SIG-M5 treated with dmso at 0.1 percent for 504 hours (cell line): ENCODE measurements around the gene SRPK3.

Experiments used
- DNase-seq: peaks from one replicate; lab custom pipeline; 2025; ENCODE audit not compliant: unreplicated experiment; lab: John Stamatoyannopoulos, UW

SRPK3 gene

GRCh38 chrX:153781428-153782047, 697 bp downstream of the SRPK3 start:
- no peak for DNase-seq

DNA sequence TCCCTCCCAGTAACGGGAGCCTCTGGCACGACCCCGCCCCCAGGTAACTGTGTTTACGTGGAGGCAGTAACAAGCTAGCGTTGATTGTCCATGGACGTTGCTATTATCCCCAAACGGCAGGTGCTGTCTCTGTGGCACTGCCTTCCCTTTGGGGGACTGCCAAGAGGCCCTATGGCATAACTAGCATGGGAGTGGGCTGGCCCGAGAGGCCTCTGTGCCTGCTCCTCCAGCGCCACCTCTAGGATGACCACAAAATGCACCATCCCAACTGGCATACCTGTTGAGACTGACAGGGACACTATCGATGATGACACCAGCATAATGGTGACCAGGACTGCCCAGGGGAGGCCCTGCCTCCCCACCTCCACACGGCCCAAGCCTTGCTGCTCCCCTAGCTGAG, 1.5 kb downstream of the SRPK3 start:
- DNase-seq = no peak

DNA sequence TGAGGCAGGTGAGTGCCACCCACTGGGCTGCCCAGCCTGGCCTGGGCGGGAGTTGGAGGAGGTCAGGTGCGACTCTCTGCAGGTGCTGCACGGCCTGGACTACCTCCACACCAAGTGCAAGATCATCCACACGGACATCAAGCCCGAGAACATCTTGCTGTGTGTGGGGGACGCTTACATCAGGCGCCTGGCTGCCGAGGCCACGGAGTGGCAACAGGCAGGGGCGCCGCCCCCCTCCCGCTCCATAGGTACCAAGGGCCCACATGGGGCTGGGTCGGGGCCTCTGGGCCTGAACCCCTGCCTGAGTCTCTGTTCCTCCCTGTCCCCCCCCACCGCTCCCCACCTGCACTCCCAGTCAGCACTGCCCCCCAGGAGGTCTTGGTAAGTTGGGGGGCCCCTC, 2.0 kb downstream of the SRPK3 start:
- DNase-seq = no peak

GRCh38 chrX:153783378-153784013, 2.7 kb downstream of the SRPK3 start:
- no peak for DNase-seq

DNA sequence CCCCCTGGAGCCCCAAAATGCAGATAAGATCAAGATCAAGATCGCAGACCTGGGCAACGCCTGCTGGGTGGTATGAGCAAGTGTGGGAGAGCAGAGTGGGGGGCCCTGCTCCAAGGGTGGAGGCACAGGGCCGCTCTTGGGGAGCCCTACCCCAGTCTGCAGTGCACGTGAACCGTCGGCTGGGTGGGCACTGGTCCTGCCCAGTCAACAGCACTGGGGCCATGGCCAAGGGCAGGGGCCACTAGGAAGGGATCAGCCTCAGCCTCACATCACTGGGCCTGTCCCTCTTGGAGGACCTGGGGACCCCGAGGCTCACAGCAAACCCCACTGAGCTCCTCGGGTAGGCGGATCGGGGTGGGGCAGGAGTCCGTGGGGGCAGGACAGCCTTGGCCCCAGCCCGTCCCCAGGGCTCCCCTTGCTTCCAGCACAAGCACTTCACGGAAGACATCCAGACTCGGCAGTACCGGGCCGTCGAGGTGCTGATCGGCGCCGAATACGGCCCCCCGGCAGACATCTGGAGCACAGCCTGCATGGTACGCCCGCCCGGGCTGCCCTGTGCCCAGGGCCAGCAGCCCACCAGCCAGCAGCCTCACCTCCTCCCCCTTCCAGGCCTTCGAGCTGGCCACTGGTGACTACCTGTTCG, 3.6 kb downstream of the SRPK3 start:
- DNase-seq = no peak

DNA sequence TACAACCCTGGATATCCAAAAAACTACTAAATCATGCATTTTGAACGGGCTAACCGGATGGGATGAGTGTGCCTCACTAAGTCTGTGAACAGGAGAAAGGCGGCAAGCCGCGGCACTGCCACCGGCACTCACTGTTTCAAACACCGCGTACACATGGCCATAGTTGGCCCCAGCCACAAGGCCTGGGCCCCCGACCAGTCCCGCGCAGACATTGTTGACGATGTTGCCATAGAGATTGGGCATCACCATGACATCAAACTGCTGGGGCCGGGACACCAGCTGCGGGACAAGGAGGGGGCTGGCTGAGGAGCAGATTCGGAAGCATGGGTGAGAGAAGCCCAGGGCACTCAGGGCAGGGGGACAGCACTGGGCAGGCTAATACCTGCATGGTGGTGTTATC, 5.8 kb downstream of the SRPK3 start:
- DNase-seq = no peak

GRCh38 chrX:153789654-153790053, 8.8 kb downstream of the SRPK3 start:
- no peak for DNase-seq

GRCh38 chrX:153791104-153791852, 10.4 kb downstream of the SRPK3 start:
- no peak for DNase-seq

DNA sequence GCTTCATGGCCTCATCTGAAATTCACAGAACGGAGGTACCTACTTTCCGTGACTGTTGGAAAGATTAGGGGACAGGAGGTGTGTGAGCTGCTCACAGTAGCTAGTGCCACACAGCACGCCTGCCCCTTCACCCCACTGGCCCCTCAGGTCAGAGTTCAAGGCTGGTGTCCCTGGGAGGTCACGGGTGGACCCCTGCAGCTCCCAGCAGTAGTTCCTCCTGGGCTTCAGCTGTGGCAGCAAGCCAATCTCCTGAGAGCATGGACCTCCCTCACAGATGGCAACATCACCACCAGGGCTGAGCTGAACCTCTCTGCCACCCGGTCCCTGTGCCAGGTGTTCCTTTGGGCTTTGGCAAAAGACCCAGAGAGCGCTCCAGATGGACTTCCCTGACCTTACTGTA, 11.5 kb downstream of the SRPK3 start:
- no peak for DNase-seq

DNA sequence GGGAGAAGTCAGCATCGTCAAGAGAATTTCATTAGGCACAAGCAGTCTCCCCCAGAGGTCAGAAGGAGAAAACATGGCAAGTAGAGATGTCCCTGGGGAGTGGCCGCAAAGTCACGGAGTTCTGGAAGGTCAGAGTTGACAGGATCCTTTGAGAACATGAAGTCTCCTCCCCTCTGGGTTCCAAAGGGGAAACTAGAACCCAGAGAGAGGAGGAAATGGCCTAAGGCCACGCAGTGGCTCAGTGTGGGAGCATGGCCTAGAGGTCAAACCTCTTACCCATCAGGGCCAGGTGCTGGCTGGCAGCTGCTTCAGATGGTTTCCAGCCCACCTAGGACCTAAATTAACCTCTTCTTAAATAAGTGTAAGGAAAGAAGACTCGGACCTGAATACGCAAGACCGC, 12.4 kb downstream of the SRPK3 start:
- DNase-seq = peak; percentile 31

- peak; percentile 91 for DNase-seq
These were observed 13.4 kb downstream of the SRPK3 start, which contains the start of the genes IDH3G and SSR4 for GRCh38 chrX:153794018-153794896. IDH3G (minus strand) TSS chrX:153794375; CDS start chrX:153794326, 49 bp downstream. SSR4 (plus strand) TSS chrX:153794668; CDS start chrX:153794688, 20 bp downstream.

DNA sequence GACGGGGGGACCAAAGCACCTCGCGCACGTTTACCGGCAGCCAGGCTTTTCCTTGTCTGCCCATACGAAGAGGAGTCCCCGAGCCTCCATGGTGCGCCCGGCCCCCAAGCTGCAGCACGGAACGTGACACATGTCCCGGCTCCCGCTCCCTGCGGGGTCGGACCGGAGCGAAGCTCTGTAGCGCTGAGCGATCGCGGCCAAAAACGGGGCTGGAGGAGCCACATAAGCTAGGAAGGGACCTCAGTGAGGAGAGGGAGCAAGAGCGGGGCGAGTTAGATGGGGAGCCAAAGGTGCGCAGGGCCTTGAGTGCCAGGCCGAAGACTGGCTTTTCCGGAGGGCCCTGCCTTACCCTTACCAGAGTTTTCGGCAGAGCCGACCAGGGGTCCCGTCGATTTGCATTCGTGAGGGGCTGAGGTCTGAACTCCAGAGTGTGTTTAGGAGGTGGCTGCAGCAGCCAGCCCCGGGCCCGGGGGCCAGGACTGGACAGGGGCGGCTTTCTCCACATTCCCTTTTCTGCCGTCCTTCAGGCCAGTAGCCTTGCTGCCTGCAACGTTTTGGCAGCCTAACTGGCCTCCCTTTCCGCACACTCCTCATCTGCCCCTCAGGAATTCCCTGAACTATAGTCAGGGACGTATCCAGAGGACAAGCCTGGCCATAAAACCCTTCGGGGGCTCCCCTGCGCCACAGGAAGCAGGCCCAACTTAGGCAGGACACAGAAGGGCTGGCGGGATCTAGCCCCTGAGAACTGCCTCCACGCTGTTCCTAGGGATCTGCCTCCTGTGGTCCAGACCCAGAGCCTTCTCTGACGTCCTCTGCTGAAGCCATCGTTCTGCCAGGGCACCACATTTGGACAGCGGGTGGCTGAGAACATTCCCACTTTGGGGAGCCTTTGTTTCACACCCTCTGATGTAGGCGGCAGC, 14.3 kb downstream of the SRPK3 start:
- no peak for DNase-seq

DNA sequence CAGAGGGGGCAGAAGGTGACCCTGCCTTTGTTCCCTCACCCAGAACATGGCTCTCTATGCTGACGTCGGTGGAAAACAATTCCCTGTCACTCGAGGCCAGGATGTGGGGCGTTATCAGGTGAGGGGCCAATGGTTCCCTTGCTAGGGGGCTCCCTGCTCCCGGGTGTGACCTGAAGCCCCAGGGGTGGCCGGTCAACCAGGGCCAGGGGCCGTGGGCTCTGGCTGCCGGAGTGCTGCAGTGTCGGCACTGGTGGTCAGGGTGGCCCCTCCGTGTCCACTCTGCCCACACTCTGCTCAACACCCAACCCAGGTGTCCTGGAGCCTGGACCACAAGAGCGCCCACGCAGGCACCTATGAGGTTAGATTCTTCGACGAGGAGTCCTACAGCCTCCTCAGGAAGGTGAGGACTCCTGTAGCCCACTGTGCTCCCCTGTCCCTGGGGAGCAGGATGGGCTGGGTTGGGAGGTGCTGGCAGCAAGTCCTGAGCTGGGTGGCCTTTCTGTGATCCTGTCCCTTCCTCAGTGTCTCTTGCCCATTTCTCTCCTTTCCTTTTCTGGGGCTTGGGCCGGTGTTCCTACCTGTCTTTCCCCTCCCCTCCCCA, 16.7 kb downstream of the SRPK3 start:
- DNase-seq = no peak

DNA sequence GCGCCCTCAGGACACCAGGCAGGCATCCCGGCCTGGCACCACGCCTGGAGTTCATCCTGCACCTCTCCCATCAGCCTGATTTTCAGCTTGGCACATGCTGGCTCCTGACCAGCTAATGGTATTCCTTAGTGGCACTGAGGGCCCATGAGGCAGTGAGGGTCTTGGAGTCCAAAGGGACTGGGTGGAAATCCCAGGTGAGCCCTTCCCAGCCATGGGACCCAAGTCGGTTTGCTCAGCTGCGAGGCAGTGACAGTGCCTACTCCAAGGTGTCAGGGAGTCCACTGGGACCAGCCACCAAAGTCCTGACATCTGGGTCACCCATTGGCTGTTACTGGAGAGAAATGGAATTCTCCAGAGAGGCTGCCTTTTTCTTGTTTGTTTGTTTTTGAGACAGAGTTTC, 18.5 kb downstream of the SRPK3 start:
- DNase-seq = no peak

DNA sequence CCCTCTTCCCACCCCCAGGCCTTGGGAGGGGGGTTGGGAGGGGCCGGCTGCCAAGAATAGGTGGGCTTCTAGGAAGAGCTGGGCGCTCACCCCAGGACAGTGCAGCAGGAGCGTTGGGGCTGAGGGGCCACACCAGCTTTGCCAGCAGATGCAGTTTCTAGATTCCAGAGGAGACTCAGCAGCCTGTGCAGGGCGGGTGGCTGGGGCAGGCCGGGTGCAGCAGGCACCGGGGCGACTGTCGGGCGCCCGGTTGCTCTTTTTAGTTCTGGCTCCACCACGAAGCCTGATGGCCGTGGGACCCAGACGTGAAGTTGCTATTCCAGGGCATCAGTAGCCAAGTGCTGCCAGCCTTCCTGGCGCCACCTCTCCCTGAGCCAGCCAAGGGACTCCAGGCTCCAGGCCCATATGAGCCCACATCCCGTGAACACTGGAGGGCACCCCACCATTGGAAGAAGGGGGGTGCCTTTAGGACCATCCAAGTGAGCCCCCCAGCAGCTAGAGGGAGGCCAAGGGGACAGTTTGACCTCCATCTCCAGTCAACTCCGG, 19.4 kb downstream of the SRPK3 start:
- DNase-seq = no peak

- no peak for DNase-seq
These were observed 19.9 kb downstream of the SRPK3 start for GRCh38 chrX:153800746-153801145.

GRCh38 chrX:153801669-153802068, 20.8 kb downstream of the SRPK3 start:
- DNase-seq = no peak

- DNase-seq = no peak
These were observed 21.7 kb downstream of the SRPK3 start for GRCh38 chrX:153802513-153803045.
